CD14-positive monocyte (primary cell): ENCODE data around the gene GARIN3. TPM values are rescaled to one million over a fixed set of nuclear protein-coding genes. Genes with fewer than 3 reads are reported as not detected.
"Not testable (repeated sequence)": the region's sequence is repeated elsewhere in the genome, so short reads cannot be mapped to it uniquely, and the experiment has no call there.

Experiments used
- DNase-seq, 3 donors: peaks; one replicate each; pipeline ENCODE4 v3.0.0-alpha.2; 2011 to 2022
- H2AFZ ChIP-seq: 2 replicates; pipeline ENCODE4 v1.6.0; 2012; ENCODE audit warnings: mild to moderate bottlenecking, low read depth, low read length, inconsistent platforms; ENCODE audit not compliant: insufficient read depth, poor library complexity, severe bottlenecking
- H3K27ac ChIP-seq, 2 donors: 1 replicate in 1 of 2; 2 replicates in 1 of 2; pipeline ENCODE4 v1.5.1; 2012 to 2013; ENCODE audit warnings: low read length in 2 of 2, control low read depth in 1 of 2, inconsistent platforms in 1 of 2, low read depth in 1 of 2, mild to moderate bottlenecking in 1 of 2
- H3K27me3 ChIP-seq, 2 donors: one replicate each; pipeline versions ENCODE4 v1.6.0 to v1.6.1; 2011 to 2013; ENCODE audit warnings: low read length in 2 of 2; ENCODE audit not compliant: control insufficient read depth in 2 of 2, insufficient read depth in 2 of 2
- H3K36me3 ChIP-seq, 2 donors: replicated peaks in 1 of 2; 1 replicate in 1 of 2; 2 replicates in 1 of 2; pipeline versions ENCODE4 v1.5.1 to v1.6.1; 2012 to 2013; ENCODE audit warnings: low read length in 2 of 2, control low read depth in 1 of 2, inconsistent platforms in 1 of 2, mild to moderate bottlenecking in 1 of 2; ENCODE audit not compliant: insufficient read depth in 2 of 2, control insufficient read depth in 1 of 2
- H3K4me1 ChIP-seq, 2 donors: 1 replicate in 1 of 2; 2 replicates in 1 of 2; pipeline versions ENCODE4 v1.5.1 to v1.6.1; 2012 to 2013; ENCODE audit warnings: low read length in 2 of 2, control low read depth in 1 of 2, inconsistent platforms in 1 of 2, mild to moderate bottlenecking in 1 of 2, moderate library complexity in 1 of 2; ENCODE audit not compliant: insufficient read depth in 2 of 2, control insufficient read depth in 1 of 2
- H3K4me2 ChIP-seq: replicated peaks from 2 replicates; pipeline ENCODE3; 2012; ENCODE audit warnings: low read length, moderate library complexity, mild to moderate bottlenecking; ENCODE audit not compliant: poor library complexity, severe bottlenecking; ENCODE audit errors: extremely low read depth
- H3K4me3 ChIP-seq, 3 experiments: fragments of 200-600 bp in 1 of 3; sonication (generic) in 1 of 3; replicated peaks in 1 of 3; 1 replicate in 2 of 3; 2 replicates in 1 of 3; pipeline ENCODE4 v1.5.1; 2011 to 2013; ENCODE audit warnings: low read length in 3 of 3, mild to moderate bottlenecking in 3 of 3, control low read depth in 2 of 3, low read depth in 2 of 3, inconsistent platforms in 1 of 3, moderate library complexity in 1 of 3
- H3K79me2 ChIP-seq: 2 replicates; pipeline ENCODE4 v1.6.0; 2012; ENCODE audit warnings: mild to moderate bottlenecking, control low read depth, inconsistent platforms, low read length, moderate library complexity; ENCODE audit not compliant: insufficient read depth
- H3K9ac ChIP-seq: 2 replicates; pipeline ENCODE4 v1.6.0; 2017; ENCODE audit warnings: low read length, mild to moderate bottlenecking; ENCODE audit not compliant: insufficient read depth, poor library complexity, severe bottlenecking
- H3K9me3 ChIP-seq, 2 donors: replicated peaks in 1 of 2; 1 replicate in 1 of 2; 2 replicates in 1 of 2; pipeline versions ENCODE4 v1.5.1 to v1.6.1; 2012 to 2013; ENCODE audit warnings: low read length in 2 of 2, control low read depth in 1 of 2; ENCODE audit not compliant: control insufficient read depth in 1 of 2, insufficient read depth in 1 of 2
- H4K20me1 ChIP-seq: 2 replicates; pipeline ENCODE4 v1.6.0; 2012; ENCODE audit warnings: mild to moderate bottlenecking, low read length, control low read depth, moderate library complexity; ENCODE audit not compliant: insufficient read depth
- H3K27ac Mint-ChIP-seq, 7 donors: one replicate each; pipeline ENCODE4 v1.8.0; 2020; ENCODE audit warnings: mild to moderate bottlenecking in 7 of 7, mixed read lengths in 7 of 7, moderate library complexity in 6 of 7, inconsistent platforms in 2 of 7
- H3K27me3 Mint-ChIP-seq, 3 donors: one replicate each; pipeline ENCODE4 v1.8.0; 2021 to 2022; ENCODE audit warnings: low read depth in 3 of 3, mild to moderate bottlenecking in 3 of 3, mixed read lengths in 3 of 3, moderate library complexity in 3 of 3, inconsistent platforms in 1 of 3
- H3K36me3 Mint-ChIP-seq, 2 donors: one replicate each; pipeline ENCODE4 v1.8.0; 2020; ENCODE audit warnings: mixed read lengths in 2 of 2, inconsistent platforms in 1 of 2, mild to moderate bottlenecking in 1 of 2
- H3K4me1 Mint-ChIP-seq: one replicate; pipeline ENCODE4 v1.8.0; 2020; ENCODE audit warnings: mild to moderate bottlenecking, mixed read lengths
- H3K4me3 Mint-ChIP-seq, 2 donors: one replicate each; pipeline ENCODE4 v1.8.0; 2020; ENCODE audit warnings: mild to moderate bottlenecking in 2 of 2, mixed read lengths in 2 of 2, moderate library complexity in 1 of 2
- H3K9me3 Mint-ChIP-seq, 7 donors: one replicate each; pipeline ENCODE4 v1.8.0; 2020 to 2022; ENCODE audit warnings: mixed read lengths in 7 of 7, mild to moderate bottlenecking in 6 of 7, moderate library complexity in 6 of 7, inconsistent platforms in 2 of 7
- WGBS: methylation state at CpG from one replicate; pipeline ENCODE4 v1.1.5; 2013; ENCODE audit warnings: missing lambda C conversion rate; ENCODE audit not compliant: insufficient coverage; 5-methylcytosine and 5-hydroxymethylcytosine counted together
- intact Hi-C, 2 donors: fragments of 100-400 bp; cut with micrococcal nuclease; formaldehyde crosslinking; loops; one replicate each; pipeline versions ENCODE4 v1.15.0 to v1.15.1; 2023
- polyA plus RNA-seq, 3 donors: library from polyadenylated mRNA; depleted of rRNA in 1 of 3; unstranded in 2 of 3; stranded (reverse) in 1 of 3; fragments of 300-500 nt in 2 of 3; fragments of >200 nt in 1 of 3; fragmentation: Illumina TruSeq in 2 of 3; gene quantifications; 1 replicate in 2 of 3; 2 replicates in 1 of 3; pipeline ENCODE4 v1.2.3, GENCODE V29; 2012 to 2021
- TF ChIP-seq, protein P1 (sequence below): fragments of 200-600 bp; IDR thresholded peaks from one replicate; pipeline ENCODE4 v1.8.0; 2022; ENCODE audit warnings: antibody characterized with exemption, mild to moderate bottlenecking

Gene GARIN3
- polyA plus RNA-seq, 3 donors = not detected

DNA sequence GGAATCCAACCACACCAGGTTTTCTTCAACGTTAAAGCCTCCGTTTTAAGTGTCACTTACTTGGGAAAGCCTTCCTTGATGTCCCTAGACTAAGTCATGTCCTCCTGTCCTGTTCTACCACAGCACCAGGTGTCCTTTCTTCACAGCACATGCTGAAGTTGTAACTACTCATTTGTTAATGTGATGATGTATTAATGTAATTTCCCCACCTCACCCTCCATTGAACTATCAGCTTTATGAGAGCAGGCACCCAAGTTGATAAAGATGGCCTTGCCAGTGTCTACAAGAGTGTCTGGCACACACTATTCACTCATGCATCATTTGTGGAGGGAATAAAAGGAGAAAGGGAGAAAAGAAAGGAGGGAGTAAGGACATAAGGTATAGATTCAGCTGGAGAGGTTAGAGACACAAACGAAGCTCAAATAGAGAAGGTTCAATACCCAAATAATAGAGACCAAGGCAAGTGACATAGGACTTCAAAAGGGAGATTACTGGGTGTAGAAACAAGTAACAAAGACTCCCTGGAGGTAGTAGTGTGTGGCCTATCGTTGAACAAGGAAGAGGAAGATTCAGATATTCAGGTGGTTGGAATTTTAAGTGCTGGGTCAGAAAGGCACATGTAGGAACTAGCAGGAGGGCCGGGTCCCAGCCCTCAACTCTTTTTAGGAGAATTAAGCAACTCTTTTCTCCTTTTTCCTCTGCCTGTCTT, 21.1 kb upstream of the GARIN3 start:
- WGBS = 100% methylated on average over 3 of the region's 5 CpGs
- no peak overlapping the region for H2AFZ ChIP-seq
- H3K4me2 ChIP-seq = no peak overlapping the region
- no peaks in the 10 kb centered on the region for H3K4me1 Mint-ChIP-seq
- no peak overlapping the region for H3K9ac ChIP-seq
- H3K9me3 ChIP-seq = no peaks in the 10 kb centered on the region
- H3K79me2 ChIP-seq = no peaks in the 10 kb centered on the region
- no peaks in the 10 kb centered on the region for H3K4me1 ChIP-seq
- intact Hi-C loops = no loop called here
- no peaks in the 10 kb centered on the region for H3K9me3 Mint-ChIP-seq
- no peak overlapping the region for H3K4me3 Mint-ChIP-seq
- H3K36me3 ChIP-seq = no peaks in the 10 kb centered on the region
- no peak overlapping the region for H3K27ac ChIP-seq
- DNase-seq = no peak
- H3K27me3 ChIP-seq = no peaks in the 10 kb centered on the region
- no peak overlapping the region for H3K27ac Mint-ChIP-seq
- H3K36me3 Mint-ChIP-seq = no peaks in the 10 kb centered on the region
- TF ChIP-seq, protein P1, sequence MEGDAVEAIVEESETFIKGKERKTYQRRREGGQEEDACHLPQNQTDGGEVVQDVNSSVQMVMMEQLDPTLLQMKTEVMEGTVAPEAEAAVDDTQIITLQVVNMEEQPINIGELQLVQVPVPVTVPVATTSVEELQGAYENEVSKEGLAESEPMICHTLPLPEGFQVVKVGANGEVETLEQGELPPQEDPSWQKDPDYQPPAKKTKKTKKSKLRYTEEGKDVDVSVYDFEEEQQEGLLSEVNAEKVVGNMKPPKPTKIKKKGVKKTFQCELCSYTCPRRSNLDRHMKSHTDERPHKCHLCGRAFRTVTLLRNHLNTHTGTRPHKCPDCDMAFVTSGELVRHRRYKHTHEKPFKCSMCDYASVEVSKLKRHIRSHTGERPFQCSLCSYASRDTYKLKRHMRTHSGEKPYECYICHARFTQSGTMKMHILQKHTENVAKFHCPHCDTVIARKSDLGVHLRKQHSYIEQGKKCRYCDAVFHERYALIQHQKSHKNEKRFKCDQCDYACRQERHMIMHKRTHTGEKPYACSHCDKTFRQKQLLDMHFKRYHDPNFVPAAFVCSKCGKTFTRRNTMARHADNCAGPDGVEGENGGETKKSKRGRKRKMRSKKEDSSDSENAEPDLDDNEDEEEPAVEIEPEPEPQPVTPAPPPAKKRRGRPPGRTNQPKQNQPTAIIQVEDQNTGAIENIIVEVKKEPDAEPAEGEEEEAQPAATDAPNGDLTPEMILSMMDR = no peak
- H3K27me3 Mint-ChIP-seq = peaks cover 2 to 11% (median 9%) of the 10 kb centered on the region in 3 donors
- H3K4me3 ChIP-seq = no peak overlapping the region
- no peaks in the 10 kb centered on the region for H4K20me1 ChIP-seq

DNA sequence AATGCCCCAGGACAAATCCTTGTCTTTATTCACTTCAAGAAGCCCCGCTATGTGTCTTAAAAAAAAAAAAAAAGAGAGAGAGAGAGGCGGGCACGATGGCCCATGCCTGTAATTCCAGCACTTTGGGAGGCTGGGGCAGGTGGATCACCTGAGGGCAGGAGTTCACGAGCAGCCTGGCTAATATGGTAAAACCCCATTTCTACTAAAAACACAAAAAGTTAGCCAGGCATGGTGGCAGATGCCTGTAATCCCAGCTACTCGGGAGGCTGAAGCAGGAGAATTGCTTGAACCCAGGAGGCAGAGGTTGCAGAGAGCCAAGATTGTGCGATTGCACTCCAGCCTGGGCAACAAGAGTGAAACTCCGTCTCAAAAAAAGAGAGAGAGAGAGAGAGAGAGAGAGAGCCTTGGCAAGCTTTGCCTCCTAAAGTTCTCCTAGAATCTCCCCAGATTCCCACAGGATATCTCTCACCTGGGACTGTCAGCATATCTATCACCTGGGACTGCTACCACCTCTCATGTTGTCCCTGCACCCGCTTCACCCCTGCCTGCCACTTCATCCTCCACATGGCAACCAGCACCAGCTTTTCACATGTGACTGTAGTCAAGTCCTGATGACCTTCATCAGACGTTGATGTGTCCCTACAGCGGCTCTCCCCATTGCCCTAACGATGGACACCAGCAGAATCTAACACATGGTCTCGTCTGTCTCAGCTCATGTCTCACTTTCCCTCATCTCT, 20.4 kb upstream of the GARIN3 start:
- Histone ChIP-seq H3K27ac (no peak overlapping the region), H3K27me3 (no peaks in the 10 kb centered on the region), H3K36me3 (no peaks in the 10 kb centered on the region), H3K9me3 (no peaks in the 10 kb centered on the region), H2AFZ (no peak overlapping the region), H3K79me2 (no peaks in the 10 kb centered on the region), H3K4me1 (no peaks in the 10 kb centered on the region), H4K20me1 (no peaks in the 10 kb centered on the region), H3K4me2 (no peak overlapping the region), H3K4me3 (no peak overlapping the region), H3K9ac (no peak overlapping the region)
- TF ChIP-seq, protein P1 = no peak
- Mint-ChIP-seq H3K4me3 (no peak overlapping the region), H3K4me1 (no peaks in the 10 kb centered on the region), H3K27ac (no peak overlapping the region), H3K36me3 (no peaks in the 10 kb centered on the region), H3K9me3 (no peaks in the 10 kb centered on the region), H3K27me3 (peaks cover 2 to 15% (median 9%) of the 10 kb centered on the region in 3 donors)
- WGBS = 94% methylated on average over 6 of the region's 12 CpGs
- intact Hi-C loops = no loop called here
- no peak for DNase-seq

DNA sequence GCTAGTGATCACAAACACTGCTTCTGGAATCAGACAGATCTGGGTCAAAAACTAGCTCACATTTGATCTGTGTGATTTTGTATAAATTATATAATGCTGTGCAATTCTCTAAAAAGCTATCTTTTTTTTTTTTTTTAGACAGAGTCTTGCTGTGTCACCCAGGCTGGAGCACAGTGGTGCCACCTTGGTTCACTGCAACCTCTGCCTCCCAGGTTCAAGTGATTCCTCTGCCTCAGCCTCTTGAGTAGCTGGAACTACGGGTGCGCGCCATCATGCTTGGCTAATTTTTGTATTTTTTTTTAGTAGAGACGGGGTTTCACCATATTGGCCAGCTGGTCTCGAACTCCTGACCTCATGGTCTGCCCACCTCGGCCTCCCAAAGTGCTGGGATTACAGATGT, 19.1 kb upstream of the GARIN3 start:
- H3K4me1 Mint-ChIP-seq, H2AFZ ChIP-seq, H3K36me3 ChIP-seq, H3K4me2 ChIP-seq, H4K20me1 ChIP-seq, H3K9me3 ChIP-seq, H3K27me3 ChIP-seq, H3K27ac ChIP-seq, H3K79me2 ChIP-seq, H3K36me3 Mint-ChIP-seq, intact Hi-C loops, H3K9me3 Mint-ChIP-seq, H3K27ac Mint-ChIP-seq, H3K4me3 ChIP-seq, H3K4me1 ChIP-seq, H3K9ac ChIP-seq, DNase-seq, H3K4me3 Mint-ChIP-seq: not testable (repeated sequence)
- peaks cover 2 to 15% (median 11%) of the 10 kb centered on the region in 3 donors for H3K27me3 Mint-ChIP-seq
- WGBS = 100% methylated on average over 6 of the region's 6 CpGs
